ENCODE measurements around the gene LRRC56. TPM values are rescaled to one million over a fixed set of nuclear protein-coding genes. Genes with fewer than 3 reads are reported as not detected.
A peak's percentile ranks its signal among the peaks of the same experiment; 100 is the strongest.

Gene LRRC56
- total and polyA plus RNA-seq, 9 of the 15 experiments (the other 6 are each of a cell fraction or from before 2014, with no cell fraction given), result 0.03 to 4.5 (median 1.0) TPM; not detected in 1

DNA sequence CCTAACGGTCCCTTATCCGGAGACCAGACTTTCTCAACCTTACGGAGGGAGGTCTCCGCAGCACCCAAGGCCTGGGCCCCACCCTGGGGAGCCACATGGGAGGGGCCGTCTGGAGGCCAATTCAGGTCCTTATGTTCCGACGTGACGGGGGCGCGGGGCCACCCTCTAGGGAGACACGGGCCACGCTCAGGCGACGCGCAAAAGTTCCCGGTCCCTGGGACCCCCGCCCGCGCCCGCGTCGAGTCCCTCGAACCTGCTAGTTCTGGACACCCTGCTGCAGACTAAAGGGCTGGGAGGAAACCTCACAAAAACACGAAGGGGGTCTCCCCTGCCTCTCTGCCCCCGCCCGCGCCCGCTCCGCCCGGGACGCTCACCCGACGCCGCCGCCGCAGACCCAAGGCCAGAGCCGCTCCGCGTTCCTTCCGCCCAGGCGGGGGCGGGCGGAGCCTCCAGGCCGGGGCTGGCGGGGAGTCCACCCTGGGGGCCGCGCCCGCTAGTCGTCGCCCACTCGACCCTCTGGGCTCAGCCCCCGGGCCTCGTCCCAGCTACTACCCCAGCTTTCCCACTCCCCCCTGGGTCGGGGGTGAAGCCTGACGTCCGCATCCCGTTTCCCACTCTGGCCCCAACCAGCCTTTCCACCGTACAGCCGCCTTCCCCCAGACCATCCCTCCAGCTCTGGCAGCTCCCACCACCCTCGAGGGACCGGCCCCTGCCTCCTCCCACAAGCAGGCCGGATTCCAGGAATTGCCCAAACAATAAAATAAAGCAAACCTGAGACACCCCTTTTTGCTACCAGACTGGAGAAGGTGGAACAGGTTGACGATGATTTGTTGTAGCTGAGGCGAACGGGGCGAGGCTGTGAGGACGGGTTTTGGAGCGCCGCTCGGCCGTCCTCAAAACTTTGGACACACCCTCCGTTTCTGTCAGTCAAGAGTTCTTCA is 33.0 kb upstream of the LRRC56 start (continued):
- TF ChIP-seq, protein P1, sequence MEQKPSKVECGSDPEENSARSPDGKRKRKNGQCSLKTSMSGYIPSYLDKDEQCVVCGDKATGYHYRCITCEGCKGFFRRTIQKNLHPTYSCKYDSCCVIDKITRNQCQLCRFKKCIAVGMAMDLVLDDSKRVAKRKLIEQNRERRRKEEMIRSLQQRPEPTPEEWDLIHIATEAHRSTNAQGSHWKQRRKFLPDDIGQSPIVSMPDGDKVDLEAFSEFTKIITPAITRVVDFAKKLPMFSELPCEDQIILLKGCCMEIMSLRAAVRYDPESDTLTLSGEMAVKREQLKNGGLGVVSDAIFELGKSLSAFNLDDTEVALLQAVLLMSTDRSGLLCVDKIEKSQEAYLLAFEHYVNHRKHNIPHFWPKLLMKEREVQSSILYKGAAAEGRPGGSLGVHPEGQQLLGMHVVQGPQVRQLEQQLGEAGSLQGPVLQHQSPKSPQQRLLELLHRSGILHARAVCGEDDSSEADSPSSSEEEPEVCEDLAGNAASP (IDR thresholded peaks at IDR 0.05), result no peak
- TF ChIP-seq, protein P2, sequence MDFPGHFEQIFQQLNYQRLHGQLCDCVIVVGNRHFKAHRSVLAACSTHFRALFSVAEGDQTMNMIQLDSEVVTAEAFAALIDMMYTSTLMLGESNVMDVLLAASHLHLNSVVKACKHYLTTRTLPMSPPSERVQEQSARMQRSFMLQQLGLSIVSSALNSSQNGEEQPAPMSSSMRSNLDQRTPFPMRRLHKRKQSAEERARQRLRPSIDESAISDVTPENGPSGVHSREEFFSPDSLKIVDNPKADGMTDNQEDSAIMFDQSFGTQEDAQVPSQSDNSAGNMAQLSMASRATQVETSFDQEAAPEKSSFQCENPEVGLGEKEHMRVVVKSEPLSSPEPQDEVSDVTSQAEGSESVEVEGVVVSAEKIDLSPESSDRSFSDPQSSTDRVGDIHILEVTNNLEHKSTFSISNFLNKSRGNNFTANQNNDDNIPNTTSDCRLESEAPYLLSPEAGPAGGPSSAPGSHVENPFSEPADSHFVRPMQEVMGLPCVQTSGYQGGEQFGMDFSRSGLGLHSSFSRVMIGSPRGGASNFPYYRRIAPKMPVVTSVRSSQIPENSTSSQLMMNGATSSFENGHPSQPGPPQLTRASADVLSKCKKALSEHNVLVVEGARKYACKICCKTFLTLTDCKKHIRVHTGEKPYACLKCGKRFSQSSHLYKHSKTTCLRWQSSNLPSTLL (IDR thresholded peaks at IDR 0.05), result no peak
- TF ChIP-seq ZNF75A (CRISPR knock-in tag; IDR thresholded peaks at IDR 0.05), result no peak
- TF ChIP-seq ZNF77 (CRISPR knock-in tag; IDR thresholded peaks at IDR 0.05), result no peak
- no peak for TF ChIP-seq SAFB2 (IDR thresholded peaks at IDR 0.05; ENCODE audit: borderline replicate concordance, low read depth, low read length, severe bottlenecking)
- TF ChIP-seq, protein P3, sequence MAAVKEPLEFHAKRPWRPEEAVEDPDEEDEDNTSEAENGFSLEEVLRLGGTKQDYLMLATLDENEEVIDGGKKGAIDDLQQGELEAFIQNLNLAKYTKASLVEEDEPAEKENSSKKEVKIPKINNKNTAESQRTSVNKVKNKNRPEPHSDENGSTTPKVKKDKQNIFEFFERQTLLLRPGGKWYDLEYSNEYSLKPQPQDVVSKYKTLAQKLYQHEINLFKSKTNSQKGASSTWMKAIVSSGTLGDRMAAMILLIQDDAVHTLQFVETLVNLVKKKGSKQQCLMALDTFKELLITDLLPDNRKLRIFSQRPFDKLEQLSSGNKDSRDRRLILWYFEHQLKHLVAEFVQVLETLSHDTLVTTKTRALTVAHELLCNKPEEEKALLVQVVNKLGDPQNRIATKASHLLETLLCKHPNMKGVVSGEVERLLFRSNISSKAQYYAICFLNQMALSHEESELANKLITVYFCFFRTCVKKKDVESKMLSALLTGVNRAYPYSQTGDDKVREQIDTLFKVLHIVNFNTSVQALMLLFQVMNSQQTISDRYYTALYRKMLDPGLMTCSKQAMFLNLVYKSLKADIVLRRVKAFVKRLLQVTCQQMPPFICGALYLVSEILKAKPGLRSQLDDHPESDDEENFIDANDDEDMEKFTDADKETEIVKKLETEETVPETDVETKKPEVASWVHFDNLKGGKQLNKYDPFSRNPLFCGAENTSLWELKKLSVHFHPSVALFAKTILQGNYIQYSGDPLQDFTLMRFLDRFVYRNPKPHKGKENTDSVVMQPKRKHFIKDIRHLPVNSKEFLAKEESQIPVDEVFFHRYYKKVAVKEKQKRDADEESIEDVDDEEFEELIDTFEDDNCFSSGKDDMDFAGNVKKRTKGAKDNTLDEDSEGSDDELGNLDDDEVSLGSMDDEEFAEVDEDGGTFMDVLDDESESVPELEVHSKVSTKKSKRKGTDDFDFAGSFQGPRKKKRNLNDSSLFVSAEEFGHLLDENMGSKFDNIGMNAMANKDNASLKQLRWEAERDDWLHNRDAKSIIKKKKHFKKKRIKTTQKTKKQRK (IDR thresholded peaks at IDR 0.05; ENCODE audit: borderline replicate concordance, low read depth, low read length), result no peak
- TF ChIP-seq POLR2AphosphoS2 (IDR thresholded peaks at IDR 0.05; ENCODE audit: low read length), result 0 out of 2 replicates have a peak, but pooled peaks have one; percentile 19
- TF ChIP-seq FOXA3 (CRISPR knock-in tag; conservative IDR thresholded peaks at IDR 0.05 in 1 of 2, IDR thresholded peaks at IDR 0.05 in 1 of 2), result peak in 1 of 2 experiments; percentile 6; a peak in 1 of 4 replicates
- no peak for TF ChIP-seq STAT5B (CRISPR knock-in tag; IDR thresholded peaks at IDR 0.05)
- TF ChIP-seq NRF1 (conservative IDR thresholded peaks at IDR 0.05 in 1 of 2, IDR thresholded peaks at IDR 0.05 in 1 of 2), result no peak; a peak in 1 of 4 replicates
